ENCODE measurements around the gene KCNK2.

GRCh38 chr1:215198021-215198420, 115.5 kb downstream of the KCNK2 start:
- TF ChIP-seq CTCF (IDR thresholded peaks at IDR 0.05) = no peak
- TF ChIP-seq YY1 (IDR thresholded peaks at IDR 0.05; ENCODE audit: low read depth) = no peak
- no peak for TF ChIP-seq POLR2AphosphoS5 (IDR thresholded peaks at IDR 0.05; ENCODE audit: low read depth, low read length)
- TF ChIP-seq TAF1 (IDR thresholded peaks at IDR 0.05; ENCODE audit: borderline replicate concordance, low read depth, low read length) = no peak
- no peak for TF ChIP-seq CHD2 (IDR thresholded peaks at IDR 0.05; ENCODE audit: low read length, partially characterized antibody)
- TF ChIP-seq ZBTB33 (IDR thresholded peaks at IDR 0.05; ENCODE audit: borderline replicate concordance, low read depth) = no peak
- TF ChIP-seq FOXM1 (IDR thresholded peaks at IDR 0.05; ENCODE audit: low read depth) = no peak
- no peak for TF ChIP-seq MEF2A (IDR thresholded peaks at IDR 0.05; ENCODE audit: borderline replicate concordance, low read depth)
- TF ChIP-seq USF1 (IDR thresholded peaks at IDR 0.05; ENCODE audit: borderline replicate concordance, low read depth) = no peak
- no peak for TF ChIP-seq RCOR1 (IDR thresholded peaks at IDR 0.05; ENCODE audit: low read length)
